Mammary epithelial cell (primary cell): ENCODE data around the gene DLX3.

ENCODE experiments used
- EZH2 ChIP-seq: IDR thresholded peaks from 2 replicates; pipeline ENCODE4 v1.6.1; 2012; ENCODE audit warnings: low read length, inconsistent platforms, borderline replicate concordance
- TF ChIP-seq, protein P1 (sequence below), 2 donors: IDR thresholded peaks in 1 of 2; conservative IDR thresholded peaks in 1 of 2; 2 replicates each; pipeline ENCODE4 v1.5.1; 2011 to 2012; ENCODE audit warnings: inconsistent platforms in 2 of 2, low read length in 2 of 2, mild to moderate bottlenecking in 2 of 2, control low read depth in 1 of 2, low read depth in 1 of 2; ENCODE audit not compliant: insufficient read depth in 1 of 2; ENCODE audit errors: extremely low read depth in 1 of 2

DNA sequence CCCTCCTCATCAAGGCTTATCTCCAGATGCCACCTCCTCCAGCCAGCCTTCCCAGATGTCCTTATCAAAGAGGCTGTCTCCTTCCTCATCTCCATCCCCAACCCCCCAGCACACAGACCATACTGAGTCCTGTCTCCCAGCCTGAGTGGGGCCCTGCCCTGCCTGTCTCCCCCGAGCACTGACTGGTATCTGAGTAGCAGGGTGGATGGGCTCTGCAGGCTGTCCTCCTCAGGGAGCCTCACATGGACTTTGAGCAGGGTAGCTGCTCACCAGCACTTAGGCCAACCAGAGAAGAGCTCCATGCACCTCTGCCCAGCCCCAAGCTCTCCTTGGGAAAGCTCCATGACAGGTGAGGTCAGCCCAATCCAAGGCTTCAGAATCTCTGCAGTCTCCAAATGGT, 40.9 kb upstream of the DLX3 start:
- TF ChIP-seq, protein P1, sequence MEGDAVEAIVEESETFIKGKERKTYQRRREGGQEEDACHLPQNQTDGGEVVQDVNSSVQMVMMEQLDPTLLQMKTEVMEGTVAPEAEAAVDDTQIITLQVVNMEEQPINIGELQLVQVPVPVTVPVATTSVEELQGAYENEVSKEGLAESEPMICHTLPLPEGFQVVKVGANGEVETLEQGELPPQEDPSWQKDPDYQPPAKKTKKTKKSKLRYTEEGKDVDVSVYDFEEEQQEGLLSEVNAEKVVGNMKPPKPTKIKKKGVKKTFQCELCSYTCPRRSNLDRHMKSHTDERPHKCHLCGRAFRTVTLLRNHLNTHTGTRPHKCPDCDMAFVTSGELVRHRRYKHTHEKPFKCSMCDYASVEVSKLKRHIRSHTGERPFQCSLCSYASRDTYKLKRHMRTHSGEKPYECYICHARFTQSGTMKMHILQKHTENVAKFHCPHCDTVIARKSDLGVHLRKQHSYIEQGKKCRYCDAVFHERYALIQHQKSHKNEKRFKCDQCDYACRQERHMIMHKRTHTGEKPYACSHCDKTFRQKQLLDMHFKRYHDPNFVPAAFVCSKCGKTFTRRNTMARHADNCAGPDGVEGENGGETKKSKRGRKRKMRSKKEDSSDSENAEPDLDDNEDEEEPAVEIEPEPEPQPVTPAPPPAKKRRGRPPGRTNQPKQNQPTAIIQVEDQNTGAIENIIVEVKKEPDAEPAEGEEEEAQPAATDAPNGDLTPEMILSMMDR (conservative IDR thresholded peaks at IDR 0.05 in 1 of 2, IDR thresholded peaks at IDR 0.05 in 1 of 2; ENCODE audit: extremely low read depth in 1 of 2, insufficient read depth in 1 of 2, low read depth in 1 of 2, low read length in 2 of 2): no peak
- no peak for TF ChIP-seq EZH2
